ENCODE measurements around the gene ZNF862. TPM values are rescaled to one million over a fixed set of nuclear protein-coding genes. Genes with fewer than 3 reads are reported as not detected.

The ZNF862 gene
- polyA plus RNA-seq, 1 of the 3 experiments (the other 2 are of a cell fraction), result 17.3 TPM

- 88% methylated on average over 11 of the region's 21 CpGs for WGBS (ENCODE audit: low lambda C conversion rate)
- DNase-seq, result no peak
- Histone ChIP-seq H4K20me1 (ENCODE audit: insufficient read depth) (no peaks in the 10 kb centered on the region), H3K9me2 (no peaks in the 10 kb centered on the region), H3K27me3 (ENCODE audit: insufficient read depth) (peaks cover 49% of the 10 kb centered on the region), H2AFZ (ENCODE audit: low read depth) (no peak overlapping the region), H3K79me2 (ENCODE audit: insufficient read depth) (no peaks in the 10 kb centered on the region), H3K9me3 (no peaks in the 10 kb centered on the region), H3K36me3 (replicated peaks in 1 of 2; ENCODE audit: control insufficient read depth in 1 of 2, insufficient read depth in 2 of 2, low read length in 1 of 2) (no peaks in the 10 kb centered on the region), H3K4me1 (ENCODE audit: control insufficient read depth in 1 of 2, insufficient read depth in 2 of 2, low read depth in 1 of 2, low read length in 1 of 2) (peaks cover 0 to 32% of the 10 kb centered on the region in 2 experiments; a peak in 1 of 4 replicates), H3K4me2 (no peak overlapping the region), H3F3A (replicated peaks; ENCODE audit: insufficient read depth) (no peaks in the 10 kb centered on the region), H3K27ac (ENCODE audit: low read depth in 2 of 2, low read length in 1 of 2) (no peak overlapping the region), H3K9ac (no peak overlapping the region), H3K4me3 (ENCODE audit: low read depth in 2 of 2, low read length in 1 of 2) (no peak overlapping the region)
- ChIA-PET POLR2A (no interaction called here), CTCF (interaction anchor here (0.7 to 16.9 kb wide), 14 partner anchors 10 to 129 kb away, joined by 3 to 189 read pairs (median 6); partner anchors contain the start of genes ZNF467 and ZNF862)
- TF ChIP-seq GABPA (IDR thresholded peaks at IDR 0.05; ENCODE audit: low read depth) (no peak), CTCF (IDR thresholded peaks at IDR 0.05) (no peak), FOXM1 (IDR thresholded peaks at IDR 0.05; ENCODE audit: low read depth) (no peak), RCOR1 (IDR thresholded peaks at IDR 0.05; ENCODE audit: low read length) (no peak), RFX5 (IDR thresholded peaks at IDR 0.05; ENCODE audit: low read length) (no peak), FOSL2 (IDR thresholded peaks at IDR 0.05; ENCODE audit: borderline replicate concordance, low read depth) (no peak), SMC3 (IDR thresholded peaks at IDR 0.05; ENCODE audit: low read depth, low read length) (no peak)
Observed at GRCh38 chr7:149791411-149792219, 46.6 kb upstream of the ZNF862 start.

- H3K4me2 ChIP-seq, result no peak overlapping the region
- WGBS (ENCODE audit: low lambda C conversion rate), result 82% methylated on average over 2 of the region's 15 CpGs
- no peaks in the 10 kb centered on the region for H3K36me3 ChIP-seq (replicated peaks in 1 of 2; ENCODE audit: control insufficient read depth in 1 of 2, insufficient read depth in 2 of 2, low read length in 1 of 2)
- CTCF ChIA-PET, result interaction anchor here (1.4 to 16.9 kb wide), 4 partner anchors 9 to 30 kb away, joined by 4 to 189 read pairs (median 96); partner anchors contain the start of gene ZNF467
- no peak overlapping the region for H3K4me3 ChIP-seq (ENCODE audit: low read depth in 2 of 2, low read length in 1 of 2)
- no peaks in the 10 kb centered on the region for H4K20me1 ChIP-seq (ENCODE audit: insufficient read depth)
- H3K27me3 ChIP-seq (ENCODE audit: insufficient read depth), result peaks cover 49% of the 10 kb centered on the region
- no peaks in the 10 kb centered on the region for H3K79me2 ChIP-seq (ENCODE audit: insufficient read depth)
- H2AFZ ChIP-seq (ENCODE audit: low read depth), result no peak overlapping the region
- peaks cover 0 to 31% of the 10 kb centered on the region in 2 experiments; a peak in 1 of 4 replicates for H3K4me1 ChIP-seq (ENCODE audit: control insufficient read depth in 1 of 2, insufficient read depth in 2 of 2, low read depth in 1 of 2, low read length in 1 of 2)
- H3F3A ChIP-seq (replicated peaks; ENCODE audit: insufficient read depth), result no peaks in the 10 kb centered on the region
- no peaks in the 10 kb centered on the region for H3K9me3 ChIP-seq
- DNase-seq, result no peak
- no peak overlapping the region for H3K27ac ChIP-seq (ENCODE audit: low read depth in 2 of 2, low read length in 1 of 2)
- POLR2A ChIA-PET, result interaction anchor here (0.9 kb wide), 1 partner anchor 332 kb away, joined by 3 read pairs; the partner anchor contains the start of gene ZNF777
- TF ChIP-seq JUND (IDR thresholded peaks at IDR 0.05) (no peak), GATA2 (CRISPR knock-in tag; IDR thresholded peaks at IDR 0.05) (no peak), REST (IDR thresholded peaks at IDR 0.05; ENCODE audit: low read depth, low read length) (no peak), RCOR1 (IDR thresholded peaks at IDR 0.05; ENCODE audit: low read length) (no peak), USF1 (IDR thresholded peaks at IDR 0.05; ENCODE audit: borderline replicate concordance, low read depth) (no peak), FOXJ3 (CRISPR knock-in tag; IDR thresholded peaks at IDR 0.05) (no peak), RXRA (IDR thresholded peaks at IDR 0.05; ENCODE audit: borderline replicate concordance, low read depth) (no peak), SMC3 (IDR thresholded peaks at IDR 0.05; ENCODE audit: low read depth, low read length) (no peak), TCF12 (IDR thresholded peaks at IDR 0.05) (no peak), GABPA (IDR thresholded peaks at IDR 0.05; ENCODE audit: low read depth) (no peak), CHD2 (IDR thresholded peaks at IDR 0.05; ENCODE audit: low read length, partially characterized antibody) (no peak), EP300 (IDR thresholded peaks at IDR 0.05; ENCODE audit: borderline replicate concordance in 1 of 2, low read depth in 1 of 2, low read length in 1 of 2) (no peak), MXI1 (IDR thresholded peaks at IDR 0.05; ENCODE audit: low read depth, low read length) (no peak), TEAD4 (IDR thresholded peaks at IDR 0.05; ENCODE audit: borderline replicate concordance, insufficient read depth) (no peak), NFIC (IDR thresholded peaks at IDR 0.05; ENCODE audit: borderline replicate concordance) (no peak)
- no peak overlapping the region for H3K9ac ChIP-seq
- H3K9me2 ChIP-seq, result no peaks in the 10 kb centered on the region
Observed at GRCh38 chr7:149792220-149792595, 46.0 kb upstream of the ZNF862 start.
